OCI-LY3 (cell line): Measurements from ENCODE around the gene ACMSD.

Experiments
- CTCF ChIP-seq: fragments of 200-600, 300-600 bp; sonication (generic); IDR thresholded peaks from 2 replicates; pipeline ENCODE4 v1.5.1; 2014; ENCODE audit warnings: antibody characterized with exemption, low read length, low read depth
- EZH2phosphoT487 ChIP-seq: fragments of 200-600 bp; shearing (Covaris generic); IDR thresholded peaks from 2 replicates; pipeline ENCODE4 v1.6.1; 2018; ENCODE audit warnings: antibody characterized with exemption, mixed run types, low read depth

GRCh38 chr2:134950886-134951285 is 112.5 kb downstream of the ACMSD start:
- no peak for TF ChIP-seq CTCF
- no peak for TF ChIP-seq EZH2phosphoT487
